Neural progenitor cell (in vitro differentiated cells): ENCODE measurements around the gene ATG10. TPM values are rescaled to one million over a fixed set of nuclear protein-coding genes. Genes with fewer than 3 reads are reported as not detected.

Experiments used
- DNase-seq: peaks from one replicate; pipeline ENCODE4 v3.0.0-alpha.2; 2016; ENCODE audit warnings: low spot score
- H2AFZ ChIP-seq: fragments of 200-600 bp; sonication (generic); replicated peaks from 2 replicates; pipeline ENCODE4 v1.6.1; 2016; ENCODE audit warnings: antibody characterized with exemption
- H3F3A ChIP-seq: fragments of 200-600 bp; sonication (generic); 2 replicates; pipeline ENCODE4 v1.6.1; 2016; ENCODE audit warnings: antibody characterized with exemption, low read depth
- H3K27ac ChIP-seq: fragments of 200-600 bp; sonication (generic); 2 replicates; pipeline ENCODE4 v1.5.1; 2016; ENCODE audit warnings: mild to moderate bottlenecking
- H3K27me3 ChIP-seq: fragments of 200-600 bp; sonication (generic); 2 replicates; pipeline ENCODE4 v1.6.1; 2016; ENCODE audit warnings: mild to moderate bottlenecking, moderate library complexity
- H3K36me3 ChIP-seq: fragments of 200-600 bp; sonication (generic); 2 replicates; pipeline ENCODE4 v1.5.1; 2016
- H3K4me1 ChIP-seq: fragments of 200-600 bp; sonication (generic); 2 replicates; pipeline ENCODE4 v1.6.1; 2016; ENCODE audit warnings: mixed run types
- H3K4me2 ChIP-seq: fragments of 200-600 bp; sonication (generic); 2 replicates; pipeline ENCODE4 v1.6.1; 2016
- H3K4me3 ChIP-seq: fragments of 200-600 bp; sonication (generic); 2 replicates; pipeline ENCODE4 v1.5.1; 2016
- H3K79me2 ChIP-seq: fragments of 200-600 bp; sonication (generic); 2 replicates; pipeline ENCODE4 v1.6.1; 2016; ENCODE audit warnings: low read depth
- H3K9ac ChIP-seq: fragments of 200-600 bp; sonication (generic); 2 replicates; pipeline ENCODE4 v1.6.1; 2016
- H3K9me3 ChIP-seq: fragments of 200-600 bp; sonication (generic); 2 replicates; pipeline ENCODE4 v1.5.1; 2016; ENCODE audit warnings: low read depth
- H4K20me1 ChIP-seq: fragments of 200-600 bp; sonication (generic); 2 replicates; pipeline ENCODE4 v1.6.1; 2016; ENCODE audit warnings: low read depth
- H3K27ac Mint-ChIP-seq: 3 replicates; pipeline ENCODE4 v1.8.0; 2021; ENCODE audit warnings: mixed read lengths
- H3K27me3 Mint-ChIP-seq: 2 replicates; pipeline ENCODE4 v1.8.0; 2022; ENCODE audit warnings: low read depth, mild to moderate bottlenecking, inconsistent platforms, moderate library complexity, mixed read lengths; ENCODE audit not compliant: insufficient read depth
- H3K36me3 Mint-ChIP-seq: 3 replicates; pipeline ENCODE4 v1.8.0; 2021; ENCODE audit warnings: mixed read lengths
- H3K4me1 Mint-ChIP-seq: 3 replicates; pipeline ENCODE4 v1.8.0; 2021; ENCODE audit warnings: mixed read lengths
- H3K4me3 Mint-ChIP-seq: 3 replicates; pipeline ENCODE4 v1.8.0; 2021; ENCODE audit warnings: mild to moderate bottlenecking, moderate library complexity, mixed read lengths
- H3K9me3 Mint-ChIP-seq: 3 replicates; pipeline ENCODE4 v1.8.0; 2020; ENCODE audit warnings: mixed read lengths
- EZH2 ChIP-seq: fragments of 200-600 bp; sonication (generic); IDR thresholded peaks from 2 replicates; pipeline ENCODE4 v1.6.1; 2017; ENCODE audit warnings: antibody characterized with exemption, mild to moderate bottlenecking, moderate library complexity
- EZH2phosphoT487 ChIP-seq: fragments of 200-600 bp; sonication (generic); IDR thresholded peaks from 2 replicates; pipeline ENCODE4 v1.6.1; 2017; ENCODE audit warnings: antibody characterized with exemption
- total RNA-seq: library from RNA; depleted of rRNA; stranded (reverse); fragments of >200 nt; gene quantifications from 2 replicates; pipeline ENCODE4 v1.2.3, GENCODE V29; 2015; ENCODE audit warnings: low replicate concordance
- TF ChIP-seq, protein P1 (sequence below): fragments of 200-600 bp; sonication (generic); IDR thresholded peaks from 2 replicates; pipeline ENCODE4 v1.5.1; 2017; ENCODE audit warnings: antibody characterized with exemption, mild to moderate bottlenecking

ATG10 gene
- total RNA-seq, 1 donor from 2014 or later, result 13.4 TPM

- no peak for DNase-seq
- H3K9ac ChIP-seq, result no peak overlapping the region
- Mint-ChIP-seq H3K9me3 (no peaks in the 10 kb centered on the region), H3K27ac (no peak overlapping the region), H3K36me3 (no peaks in the 10 kb centered on the region), H3K4me3 (no peak overlapping the region), H3K27me3 (no peaks in the 10 kb centered on the region), H3K4me1 (no peaks in the 10 kb centered on the region)
- no peak overlapping the region for H3K4me2 ChIP-seq
- no peak overlapping the region for H2AFZ ChIP-seq
- H3K79me2 ChIP-seq, result no peaks in the 10 kb centered on the region
- no peaks in the 10 kb centered on the region for H3K4me1 ChIP-seq
- H3K27ac ChIP-seq, result no peak overlapping the region
- H3K27me3 ChIP-seq, result no peaks in the 10 kb centered on the region
- no peak overlapping the region for H3K4me3 ChIP-seq
- H4K20me1 ChIP-seq, result no peaks in the 10 kb centered on the region
- no peaks in the 10 kb centered on the region for H3F3A ChIP-seq
- no peaks in the 10 kb centered on the region for H3K36me3 ChIP-seq
- no peaks in the 10 kb centered on the region for H3K9me3 ChIP-seq
- TF ChIP-seq EZH2phosphoT487 (no peak), EZH2 (no peak)
- TF ChIP-seq, protein P1, sequence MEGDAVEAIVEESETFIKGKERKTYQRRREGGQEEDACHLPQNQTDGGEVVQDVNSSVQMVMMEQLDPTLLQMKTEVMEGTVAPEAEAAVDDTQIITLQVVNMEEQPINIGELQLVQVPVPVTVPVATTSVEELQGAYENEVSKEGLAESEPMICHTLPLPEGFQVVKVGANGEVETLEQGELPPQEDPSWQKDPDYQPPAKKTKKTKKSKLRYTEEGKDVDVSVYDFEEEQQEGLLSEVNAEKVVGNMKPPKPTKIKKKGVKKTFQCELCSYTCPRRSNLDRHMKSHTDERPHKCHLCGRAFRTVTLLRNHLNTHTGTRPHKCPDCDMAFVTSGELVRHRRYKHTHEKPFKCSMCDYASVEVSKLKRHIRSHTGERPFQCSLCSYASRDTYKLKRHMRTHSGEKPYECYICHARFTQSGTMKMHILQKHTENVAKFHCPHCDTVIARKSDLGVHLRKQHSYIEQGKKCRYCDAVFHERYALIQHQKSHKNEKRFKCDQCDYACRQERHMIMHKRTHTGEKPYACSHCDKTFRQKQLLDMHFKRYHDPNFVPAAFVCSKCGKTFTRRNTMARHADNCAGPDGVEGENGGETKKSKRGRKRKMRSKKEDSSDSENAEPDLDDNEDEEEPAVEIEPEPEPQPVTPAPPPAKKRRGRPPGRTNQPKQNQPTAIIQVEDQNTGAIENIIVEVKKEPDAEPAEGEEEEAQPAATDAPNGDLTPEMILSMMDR, result no peak
Observed at GRCh38 chr5:82149434-82149833, 177.6 kb downstream of the ATG10 start.

GRCh38 chr5:82150559-82150958, 178.7 kb downstream of the ATG10 start:
- no peak overlapping the region for H3K27ac Mint-ChIP-seq

DNA sequence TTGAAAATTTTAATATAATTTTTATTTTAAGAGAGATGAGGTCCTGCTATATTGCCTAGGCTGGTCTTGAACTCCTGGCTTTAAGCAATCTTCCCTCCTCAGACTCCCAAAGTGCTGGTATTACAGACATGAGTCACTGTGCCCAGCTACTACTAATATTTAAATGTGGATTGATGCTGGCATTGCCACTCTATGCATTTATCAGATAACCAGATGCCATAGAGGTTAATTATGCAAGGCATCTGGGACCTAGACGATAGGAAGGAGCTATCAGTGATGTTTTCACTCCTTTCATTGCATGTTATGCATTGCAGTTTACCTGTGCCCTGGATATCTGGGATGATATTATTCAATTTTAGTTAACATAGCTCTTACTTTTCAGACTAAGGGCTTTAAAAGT, 179.4 kb downstream of the ATG10 start:
- TF ChIP-seq, protein P1, result no peak
- no peak for TF ChIP-seq EZH2
- TF ChIP-seq EZH2phosphoT487, result no peak
- H3K9ac ChIP-seq, result no peak overlapping the region
- Mint-ChIP-seq H3K27me3 (no peaks in the 10 kb centered on the region), H3K4me3 (no peak overlapping the region), H3K9me3 (no peaks in the 10 kb centered on the region), H3K36me3 (no peaks in the 10 kb centered on the region), H3K27ac (no peak overlapping the region), H3K4me1 (no peaks in the 10 kb centered on the region)
- no peak overlapping the region for H2AFZ ChIP-seq
- no peaks in the 10 kb centered on the region for H3F3A ChIP-seq
- H3K4me2 ChIP-seq, result no peak overlapping the region
- no peaks in the 10 kb centered on the region for H3K79me2 ChIP-seq
- no peaks in the 10 kb centered on the region for H4K20me1 ChIP-seq
- DNase-seq, result no peak
- H3K27me3 ChIP-seq, result no peaks in the 10 kb centered on the region
- H3K4me3 ChIP-seq, result no peak overlapping the region
- no peaks in the 10 kb centered on the region for H3K36me3 ChIP-seq
- H3K27ac ChIP-seq, result no peak overlapping the region
- H3K9me3 ChIP-seq, result no peaks in the 10 kb centered on the region
- no peaks in the 10 kb centered on the region for H3K4me1 ChIP-seq

More at GRCh38 chr5:82150559-82150958, 178.7 kb downstream of the ATG10 start:
- no peaks in the 10 kb centered on the region for H3K9me3 ChIP-seq
- no peak overlapping the region for H3K4me2 ChIP-seq
- H3K4me3 ChIP-seq, result no peak overlapping the region
- H3K4me3 Mint-ChIP-seq, result no peak overlapping the region
- H3F3A ChIP-seq, result no peaks in the 10 kb centered on the region
- no peaks in the 10 kb centered on the region for H3K27me3 ChIP-seq
- H2AFZ ChIP-seq, result no peak overlapping the region
- no peak for DNase-seq
- no peaks in the 10 kb centered on the region for H3K36me3 ChIP-seq
- H4K20me1 ChIP-seq, result no peaks in the 10 kb centered on the region
- no peaks in the 10 kb centered on the region for H3K4me1 ChIP-seq
- TF ChIP-seq EZH2 (no peak), EZH2phosphoT487 (no peak)
- TF ChIP-seq, protein P1, result no peak
- H3K9me3 Mint-ChIP-seq, result no peaks in the 10 kb centered on the region
- H3K27me3 Mint-ChIP-seq, result no peaks in the 10 kb centered on the region
- H3K36me3 Mint-ChIP-seq, result no peaks in the 10 kb centered on the region
- H3K4me1 Mint-ChIP-seq, result no peaks in the 10 kb centered on the region
- no peak overlapping the region for H3K27ac ChIP-seq
- no peak overlapping the region for H3K9ac ChIP-seq
- H3K79me2 ChIP-seq, result no peaks in the 10 kb centered on the region
